Natural killer cell (primary cell): Measurements from ENCODE around the gene BRCA1. TPM values are rescaled to one million over a fixed set of nuclear protein-coding genes. Genes with fewer than 3 reads are reported as not detected.

Experiments used
- ATAC-seq, 3 donors: fragments of 150-1000 bp in 2 of 3; fragments of 200-7000 bp in 1 of 3; cut with Tn5 transposase; 1 replicate in 1 of 3; 2 replicates in 2 of 3; pipeline ENCODE4 v1.10.0; 2021; ENCODE audit warnings: mild to moderate bottlenecking in 2 of 3, moderate library complexity in 2 of 3
- DNase-seq, 2 donors: peaks; one replicate each; pipeline versions ENCODE4 v3.0.0 to v3.0.0-alpha.2; 2013 to 2021; ENCODE audit warnings: mixed read lengths in 1 of 2
- H3K27ac ChIP-seq: one replicate; pipeline ENCODE4 v1.5.1; 2013; ENCODE audit warnings: mild to moderate bottlenecking, low read length
- H3K27me3 ChIP-seq: one replicate; pipeline ENCODE4 v1.6.1; 2013; ENCODE audit warnings: low read length; ENCODE audit not compliant: control insufficient read depth, insufficient read depth
- H3K36me3 ChIP-seq: one replicate; pipeline ENCODE4 v1.6.1; 2013; ENCODE audit warnings: low read length; ENCODE audit not compliant: control insufficient read depth, insufficient read depth
- H3K4me1 ChIP-seq: one replicate; pipeline ENCODE4 v1.6.1; 2013; ENCODE audit warnings: low read length; ENCODE audit not compliant: control insufficient read depth, insufficient read depth
- H3K4me3 ChIP-seq: one replicate; pipeline ENCODE4 v1.5.1; 2013; ENCODE audit warnings: low read length
- H3K9me3 ChIP-seq: one replicate; pipeline ENCODE4 v1.6.1; 2013; ENCODE audit warnings: low read length; ENCODE audit not compliant: control insufficient read depth, insufficient read depth
- H3K27ac Mint-ChIP-seq, 2 donors: one replicate each; pipeline ENCODE4 v1.8.0; 2022; ENCODE audit warnings: mild to moderate bottlenecking in 2 of 2, mixed read lengths in 2 of 2, moderate library complexity in 1 of 2
- H3K27me3 Mint-ChIP-seq, 2 donors: one replicate each; pipeline ENCODE4 v1.8.0; 2022; ENCODE audit warnings: low read depth in 2 of 2, mixed read lengths in 2 of 2
- H3K36me3 Mint-ChIP-seq: one replicate; pipeline ENCODE4 v1.8.0; 2022; ENCODE audit warnings: mixed read lengths
- H3K4me1 Mint-ChIP-seq, 2 donors: one replicate each; pipeline ENCODE4 v1.8.0; 2022; ENCODE audit warnings: mixed read lengths in 2 of 2
- H3K4me3 Mint-ChIP-seq: one replicate; pipeline ENCODE4 v1.8.0; 2022; ENCODE audit warnings: mild to moderate bottlenecking, moderate library complexity, mixed read lengths
- H3K9me3 Mint-ChIP-seq, 2 donors: one replicate each; pipeline ENCODE4 v1.8.0; 2022; ENCODE audit warnings: mixed read lengths in 2 of 2
- WGBS: methylation state at CpG from one replicate; pipeline ENCODE4 v1.1.7; 2013; ENCODE audit warnings: missing lambda C conversion rate; ENCODE audit not compliant: insufficient coverage; 5-methylcytosine and 5-hydroxymethylcytosine counted together
- intact Hi-C: fragments of 100-400 bp; cut with micrococcal nuclease; formaldehyde crosslinking; loops from one replicate; pipeline ENCODE4 v1.14.2; 2022
- total RNA-seq, 4 donors: library from RNA; stranded (reverse); fragments of 120-200 nt in 1 of 4; gene quantifications; one replicate each; pipeline versions ENCODE4 v1.2.3 to v1.2.4, GENCODE V29; 2013 to 2022
- TF ChIP-seq, protein P1 (sequence below): fragments of 200-600 bp; IDR thresholded peaks from one replicate; pipeline ENCODE4 v1.8.0; 2022; ENCODE audit warnings: antibody characterized with exemption

The BRCA1 gene
- total RNA-seq, 3 donors from 2014 or later (not counting 1 experiment from before 2014, with no cell fraction given), result 5.7 to 9.9 (median 8.6) TPM

DNA sequence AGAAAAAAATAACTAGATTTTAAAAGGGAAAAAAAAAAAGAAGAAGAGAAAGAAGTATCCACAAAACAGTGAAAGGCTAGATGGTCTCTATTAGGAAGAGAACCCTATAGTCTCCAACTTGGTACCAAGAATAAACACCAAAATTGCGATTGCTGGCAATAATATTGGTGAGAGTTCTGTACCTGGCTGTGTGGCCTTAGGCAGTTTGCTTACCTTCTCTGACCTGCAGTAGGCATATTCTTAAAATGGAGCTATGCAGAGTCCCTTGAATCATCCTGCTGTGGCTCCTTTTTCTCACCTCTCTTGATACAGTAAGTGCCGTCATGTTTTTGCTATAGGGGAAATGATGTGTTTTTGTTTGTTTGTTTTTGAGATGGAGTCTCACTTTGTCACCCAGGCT is 35.1 kb downstream of the BRCA1 start:
- no peaks in the 10 kb centered on the region for H3K9me3 ChIP-seq
- TF ChIP-seq, protein P1, sequence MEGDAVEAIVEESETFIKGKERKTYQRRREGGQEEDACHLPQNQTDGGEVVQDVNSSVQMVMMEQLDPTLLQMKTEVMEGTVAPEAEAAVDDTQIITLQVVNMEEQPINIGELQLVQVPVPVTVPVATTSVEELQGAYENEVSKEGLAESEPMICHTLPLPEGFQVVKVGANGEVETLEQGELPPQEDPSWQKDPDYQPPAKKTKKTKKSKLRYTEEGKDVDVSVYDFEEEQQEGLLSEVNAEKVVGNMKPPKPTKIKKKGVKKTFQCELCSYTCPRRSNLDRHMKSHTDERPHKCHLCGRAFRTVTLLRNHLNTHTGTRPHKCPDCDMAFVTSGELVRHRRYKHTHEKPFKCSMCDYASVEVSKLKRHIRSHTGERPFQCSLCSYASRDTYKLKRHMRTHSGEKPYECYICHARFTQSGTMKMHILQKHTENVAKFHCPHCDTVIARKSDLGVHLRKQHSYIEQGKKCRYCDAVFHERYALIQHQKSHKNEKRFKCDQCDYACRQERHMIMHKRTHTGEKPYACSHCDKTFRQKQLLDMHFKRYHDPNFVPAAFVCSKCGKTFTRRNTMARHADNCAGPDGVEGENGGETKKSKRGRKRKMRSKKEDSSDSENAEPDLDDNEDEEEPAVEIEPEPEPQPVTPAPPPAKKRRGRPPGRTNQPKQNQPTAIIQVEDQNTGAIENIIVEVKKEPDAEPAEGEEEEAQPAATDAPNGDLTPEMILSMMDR, result no peak
- no peak overlapping the region for H3K27ac Mint-ChIP-seq
- no peaks in the 10 kb centered on the region for H3K4me1 Mint-ChIP-seq
- no peaks in the 10 kb centered on the region for H3K27me3 Mint-ChIP-seq
- no peak overlapping the region for H3K4me3 ChIP-seq
- 95% methylated on average over 2 of the region's 2 CpGs for WGBS
- intact Hi-C loops, result no loop called here
- no peaks in the 10 kb centered on the region for H3K36me3 ChIP-seq
- DNase-seq, result no peak
- H3K36me3 Mint-ChIP-seq, result peaks cover 22% of the 10 kb centered on the region
- H3K4me3 Mint-ChIP-seq, result no peak overlapping the region
- H3K27ac ChIP-seq, result no peak overlapping the region
- H3K9me3 Mint-ChIP-seq, result no peaks in the 10 kb centered on the region
- H3K27me3 ChIP-seq, result no peaks in the 10 kb centered on the region
- ATAC-seq, result no peak
- H3K4me1 ChIP-seq, result no peaks in the 10 kb centered on the region

DNA sequence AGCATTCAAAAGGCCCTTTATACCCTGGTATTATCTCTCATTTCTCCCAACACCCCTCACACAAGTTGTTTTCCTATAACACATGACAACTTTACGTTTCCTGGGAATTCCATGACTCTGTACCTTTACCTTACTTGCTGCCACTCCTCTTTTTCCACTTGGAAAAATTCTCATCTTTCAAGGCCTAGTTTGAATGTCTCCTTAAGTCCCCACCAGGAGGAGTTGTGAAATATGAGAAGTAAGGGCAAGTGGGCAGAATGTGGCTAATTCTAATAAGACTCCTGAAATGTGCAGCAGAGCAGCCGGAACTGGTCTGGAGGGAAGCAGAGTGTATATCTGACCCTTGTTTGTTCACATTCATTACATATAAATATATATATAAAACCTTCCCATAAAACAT is 39.7 kb downstream of the BRCA1 start:
- WGBS, result 100% methylated on average over 1 of the region's 2 CpGs
- H3K36me3 ChIP-seq, result no peaks in the 10 kb centered on the region
- no peak overlapping the region for H3K4me3 Mint-ChIP-seq
- H3K27ac Mint-ChIP-seq, result no peak overlapping the region
- ATAC-seq, result no peak
- TF ChIP-seq, protein P1, result no peak
- no peaks in the 10 kb centered on the region for H3K9me3 ChIP-seq
- peaks cover 7% of the 10 kb centered on the region for H3K36me3 Mint-ChIP-seq
- H3K4me1 ChIP-seq, result no peaks in the 10 kb centered on the region
- no peak for DNase-seq
- no peaks in the 10 kb centered on the region for H3K27me3 ChIP-seq
- no peak overlapping the region for H3K4me3 ChIP-seq
- H3K9me3 Mint-ChIP-seq, result no peaks in the 10 kb centered on the region
- intact Hi-C loops, result no loop called here
- no peaks in the 10 kb centered on the region for H3K27me3 Mint-ChIP-seq
- H3K4me1 Mint-ChIP-seq, result no peaks in the 10 kb centered on the region
- H3K27ac ChIP-seq, result no peak overlapping the region

DNA sequence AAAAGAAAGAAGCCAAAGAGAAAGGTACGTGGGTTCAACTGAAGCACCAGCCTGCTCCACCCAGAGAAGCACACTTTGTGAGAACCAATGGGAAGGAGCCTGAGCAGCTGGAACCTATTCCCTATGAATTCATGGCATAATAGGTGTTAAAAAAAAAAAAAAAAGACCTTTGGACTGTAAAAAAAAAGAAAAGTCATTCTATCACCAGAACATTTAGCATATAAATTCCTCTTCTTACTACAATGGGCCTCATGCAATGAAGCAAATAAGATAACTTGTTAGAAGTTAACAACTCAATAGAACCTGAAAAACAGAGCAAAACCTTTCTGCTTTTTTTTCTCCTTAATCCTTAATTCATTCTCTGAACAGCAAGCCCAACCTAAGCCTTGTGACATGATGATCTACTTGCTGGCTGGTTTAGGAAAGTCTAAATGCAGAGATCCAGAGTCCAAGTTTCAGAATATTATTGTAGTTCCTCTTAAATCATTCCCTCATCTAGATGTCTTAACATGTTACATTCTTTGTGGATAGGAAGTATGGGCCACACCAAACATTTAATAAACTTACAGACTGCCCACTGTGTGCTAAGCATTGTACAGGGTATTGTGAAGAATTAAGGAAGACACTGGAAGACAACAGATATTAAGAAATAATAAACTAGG is 45.4 kb downstream of the BRCA1 start:
- Mint-ChIP-seq H3K4me1 (no peaks in the 10 kb centered on the region), H3K27ac (no peak overlapping the region), H3K9me3 (no peaks in the 10 kb centered on the region), H3K36me3 (no peaks in the 10 kb centered on the region), H3K4me3 (no peak overlapping the region), H3K27me3 (no peaks in the 10 kb centered on the region)
- ATAC-seq (no peak), DNase-seq (no peak)
- no peak overlapping the region for H3K27ac ChIP-seq
- WGBS, result 92% methylated on average over 1 of the region's 1 CpG
- H3K9me3 ChIP-seq, result no peaks in the 10 kb centered on the region
- H3K36me3 ChIP-seq, result no peaks in the 10 kb centered on the region
- H3K4me1 ChIP-seq, result no peaks in the 10 kb centered on the region
- no peak overlapping the region for H3K4me3 ChIP-seq
- H3K27me3 ChIP-seq, result no peaks in the 10 kb centered on the region
- intact Hi-C loops, result loop anchor here (5.0 kb wide), 1 partner anchor 47 kb away; no protein-coding TSS in a partner anchor
- TF ChIP-seq, protein P1, result no peak

DNA sequence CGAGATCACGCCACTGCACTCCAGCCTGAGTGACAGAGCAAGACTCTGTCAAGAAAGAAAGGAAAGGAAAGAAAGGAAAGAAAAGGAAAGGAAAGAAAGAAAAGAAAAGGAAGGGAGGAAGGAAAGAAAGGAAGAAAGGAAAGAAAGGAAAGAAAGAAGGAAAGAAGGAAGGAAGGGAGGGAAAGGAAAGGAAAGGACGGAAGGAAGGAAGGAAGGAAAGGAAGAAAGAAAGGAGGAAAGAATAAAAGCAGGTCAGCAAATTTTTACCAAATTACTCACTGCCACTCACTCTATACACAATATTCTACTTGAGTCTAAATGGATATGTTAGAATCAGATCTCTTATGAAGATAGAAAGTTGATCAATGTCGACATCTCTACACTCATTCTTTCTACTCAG is 50.3 kb downstream of the BRCA1 start:
- H3K4me3 Mint-ChIP-seq, result no peak overlapping the region
- no peaks in the 10 kb centered on the region for H3K4me1 ChIP-seq
- no peak for DNase-seq
- ATAC-seq, result no peak
- H3K9me3 ChIP-seq, result no peaks in the 10 kb centered on the region
- no peaks in the 10 kb centered on the region for H3K9me3 Mint-ChIP-seq
- intact Hi-C loops, result no loop called here
- no peak overlapping the region for H3K4me3 ChIP-seq
- H3K27ac Mint-ChIP-seq, result no peak overlapping the region
- H3K36me3 Mint-ChIP-seq, result no peaks in the 10 kb centered on the region
- no peaks in the 10 kb centered on the region for H3K4me1 Mint-ChIP-seq
- no peaks in the 10 kb centered on the region for H3K27me3 ChIP-seq
- TF ChIP-seq, protein P1, result no peak
- no peaks in the 10 kb centered on the region for H3K36me3 ChIP-seq
- no peaks in the 10 kb centered on the region for H3K27me3 Mint-ChIP-seq
- H3K27ac ChIP-seq, result no peak overlapping the region
- 92% methylated on average over 3 of the region's 4 CpGs for WGBS
